WTC11 (cell line): Measurements from ENCODE around the gene SMARCAD1.
"Not testable (repeated sequence)": the region's sequence is repeated elsewhere in the genome, so short reads cannot be mapped to it uniquely, and the experiment has no call there.

Source experiments
- ATF1 ChIP-seq: sonication (generic); formaldehyde crosslinking; IDR thresholded peaks from 2 replicates; pipeline ENCODE4 v1.8.1; 2023; ENCODE audit warnings: mild to moderate bottlenecking, moderate library complexity, missing genetic modification reagents
- RELA ChIP-seq: sonication (generic); formaldehyde crosslinking; IDR thresholded peaks from 2 replicates; pipeline ENCODE4 v1.8.1; 2022; ENCODE audit warnings: missing genetic modification reagents, mild to moderate bottlenecking, borderline replicate concordance
- SMAD4 ChIP-seq: sonication (generic); formaldehyde crosslinking; IDR thresholded peaks from 2 replicates; pipeline ENCODE4 v1.8.0; 2022; ENCODE audit warnings: mild to moderate bottlenecking, missing genetic modification reagents
- TP53 ChIP-seq: sonication (generic); formaldehyde crosslinking; IDR thresholded peaks from 2 replicates; pipeline ENCODE4 v1.8.1; 2023; ENCODE audit warnings: mild to moderate bottlenecking, missing genetic modification reagents
- ZNF263 ChIP-seq: sonication (generic); formaldehyde crosslinking; IDR thresholded peaks from 2 replicates; pipeline ENCODE4 v1.8.1; 2022; ENCODE audit warnings: low read depth, mild to moderate bottlenecking, moderate library complexity, missing genetic modification reagents
- TF ChIP-seq, protein P1 (sequence below): fragments of 200-600 bp; IDR thresholded peaks from 2 replicates; pipeline ENCODE4 v1.8.0; 2022; ENCODE audit warnings: antibody characterized with exemption
- TF ChIP-seq, protein P2 (sequence below): sonication (generic); formaldehyde crosslinking; IDR thresholded peaks from 2 replicates; pipeline ENCODE4 v1.8.1; 2023; ENCODE audit warnings: mild to moderate bottlenecking, missing genetic modification reagents, moderate library complexity
- TF ChIP-seq, protein P3 (sequence below): sonication (generic); formaldehyde crosslinking; IDR thresholded peaks from 2 replicates; pipeline ENCODE4 v1.8.1; 2022; ENCODE audit warnings: missing genetic modification reagents, borderline replicate concordance
- TF ChIP-seq, protein P4 (sequence below): sonication (generic); formaldehyde crosslinking; IDR thresholded peaks from 2 replicates; pipeline ENCODE4 v1.8.1; 2022; ENCODE audit warnings: mild to moderate bottlenecking, moderate library complexity, missing genetic modification reagents
- TF ChIP-seq, protein P5 (sequence below): sonication (generic); formaldehyde crosslinking; IDR thresholded peaks from 2 replicates; pipeline ENCODE4 v1.8.0; 2022; ENCODE audit warnings: mild to moderate bottlenecking, missing genetic modification reagents

DNA sequence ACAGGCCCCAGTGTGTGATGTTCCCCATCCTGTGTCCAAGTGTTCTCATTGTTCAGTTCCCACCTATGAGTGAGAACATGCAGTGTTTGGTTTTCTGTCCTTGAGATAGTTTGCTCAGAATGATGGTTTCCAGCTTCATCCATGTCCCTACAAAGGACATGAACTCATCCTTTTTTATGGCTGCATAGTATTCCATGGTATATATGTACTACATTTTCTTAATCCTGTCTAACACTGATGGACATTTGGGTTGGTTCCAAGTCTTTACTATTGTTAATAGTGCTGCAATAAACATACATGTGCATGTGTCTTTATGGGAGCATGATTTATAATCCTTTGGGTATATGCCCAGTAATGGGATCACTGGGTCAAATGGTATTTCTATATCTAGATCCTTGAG is 112.3 kb downstream of the SMARCAD1 start:
- TF ChIP-seq, protein P1, sequence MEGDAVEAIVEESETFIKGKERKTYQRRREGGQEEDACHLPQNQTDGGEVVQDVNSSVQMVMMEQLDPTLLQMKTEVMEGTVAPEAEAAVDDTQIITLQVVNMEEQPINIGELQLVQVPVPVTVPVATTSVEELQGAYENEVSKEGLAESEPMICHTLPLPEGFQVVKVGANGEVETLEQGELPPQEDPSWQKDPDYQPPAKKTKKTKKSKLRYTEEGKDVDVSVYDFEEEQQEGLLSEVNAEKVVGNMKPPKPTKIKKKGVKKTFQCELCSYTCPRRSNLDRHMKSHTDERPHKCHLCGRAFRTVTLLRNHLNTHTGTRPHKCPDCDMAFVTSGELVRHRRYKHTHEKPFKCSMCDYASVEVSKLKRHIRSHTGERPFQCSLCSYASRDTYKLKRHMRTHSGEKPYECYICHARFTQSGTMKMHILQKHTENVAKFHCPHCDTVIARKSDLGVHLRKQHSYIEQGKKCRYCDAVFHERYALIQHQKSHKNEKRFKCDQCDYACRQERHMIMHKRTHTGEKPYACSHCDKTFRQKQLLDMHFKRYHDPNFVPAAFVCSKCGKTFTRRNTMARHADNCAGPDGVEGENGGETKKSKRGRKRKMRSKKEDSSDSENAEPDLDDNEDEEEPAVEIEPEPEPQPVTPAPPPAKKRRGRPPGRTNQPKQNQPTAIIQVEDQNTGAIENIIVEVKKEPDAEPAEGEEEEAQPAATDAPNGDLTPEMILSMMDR, result not testable (repeated sequence)
- not testable (repeated sequence) for TF ChIP-seq ATF1, RELA, TP53, ZNF263, SMAD4 (CRISPR knock-in tag)
- TF ChIP-seq, protein P2, sequence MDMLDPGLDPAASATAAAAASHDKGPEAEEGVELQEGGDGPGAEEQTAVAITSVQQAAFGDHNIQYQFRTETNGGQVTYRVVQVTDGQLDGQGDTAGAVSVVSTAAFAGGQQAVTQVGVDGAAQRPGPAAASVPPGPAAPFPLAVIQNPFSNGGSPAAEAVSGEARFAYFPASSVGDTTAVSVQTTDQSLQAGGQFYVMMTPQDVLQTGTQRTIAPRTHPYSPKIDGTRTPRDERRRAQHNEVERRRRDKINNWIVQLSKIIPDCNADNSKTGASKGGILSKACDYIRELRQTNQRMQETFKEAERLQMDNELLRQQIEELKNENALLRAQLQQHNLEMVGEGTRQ (CRISPR knock-in tag), result not testable (repeated sequence)
- TF ChIP-seq, protein P3, sequence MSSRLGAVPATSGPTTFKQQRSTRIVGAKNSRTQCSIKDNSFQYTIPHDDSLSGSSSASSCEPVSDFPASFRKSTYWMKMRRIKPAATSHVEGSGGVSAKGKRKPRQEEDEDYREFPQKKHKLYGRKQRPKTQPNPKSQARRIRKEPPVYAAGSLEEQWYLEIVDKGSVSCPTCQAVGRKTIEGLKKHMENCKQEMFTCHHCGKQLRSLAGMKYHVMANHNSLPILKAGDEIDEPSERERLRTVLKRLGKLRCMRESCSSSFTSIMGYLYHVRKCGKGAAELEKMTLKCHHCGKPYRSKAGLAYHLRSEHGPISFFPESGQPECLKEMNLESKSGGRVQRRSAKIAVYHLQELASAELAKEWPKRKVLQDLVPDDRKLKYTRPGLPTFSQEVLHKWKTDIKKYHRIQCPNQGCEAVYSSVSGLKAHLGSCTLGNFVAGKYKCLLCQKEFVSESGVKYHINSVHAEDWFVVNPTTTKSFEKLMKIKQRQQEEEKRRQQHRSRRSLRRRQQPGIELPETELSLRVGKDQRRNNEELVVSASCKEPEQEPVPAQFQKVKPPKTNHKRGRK, result not testable (repeated sequence)
- TF ChIP-seq, protein P4, sequence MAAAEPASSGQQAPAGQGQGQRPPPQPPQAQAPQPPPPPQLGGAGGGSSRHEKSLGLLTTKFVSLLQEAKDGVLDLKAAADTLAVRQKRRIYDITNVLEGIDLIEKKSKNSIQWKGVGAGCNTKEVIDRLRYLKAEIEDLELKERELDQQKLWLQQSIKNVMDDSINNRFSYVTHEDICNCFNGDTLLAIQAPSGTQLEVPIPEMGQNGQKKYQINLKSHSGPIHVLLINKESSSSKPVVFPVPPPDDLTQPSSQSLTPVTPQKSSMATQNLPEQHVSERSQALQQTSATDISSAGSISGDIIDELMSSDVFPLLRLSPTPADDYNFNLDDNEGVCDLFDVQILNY (CRISPR knock-in tag), result not testable (repeated sequence)
- TF ChIP-seq, protein P5, sequence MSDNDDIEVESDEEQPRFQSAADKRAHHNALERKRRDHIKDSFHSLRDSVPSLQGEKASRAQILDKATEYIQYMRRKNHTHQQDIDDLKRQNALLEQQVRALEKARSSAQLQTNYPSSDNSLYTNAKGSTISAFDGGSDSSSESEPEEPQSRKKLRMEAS (CRISPR knock-in tag), result not testable (repeated sequence)
